ENCODE measurements around the gene SSX1.
"Not testable (repeated sequence)": the region's sequence is repeated elsewhere in the genome, so short reads cannot be mapped to it uniquely, and the experiment has no call there.

The SSX1 gene, protein sequence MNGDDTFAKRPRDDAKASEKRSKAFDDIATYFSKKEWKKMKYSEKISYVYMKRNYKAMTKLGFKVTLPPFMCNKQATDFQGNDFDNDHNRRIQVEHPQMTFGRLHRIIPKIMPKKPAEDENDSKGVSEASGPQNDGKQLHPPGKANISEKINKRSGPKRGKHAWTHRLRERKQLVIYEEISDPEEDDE

DNA sequence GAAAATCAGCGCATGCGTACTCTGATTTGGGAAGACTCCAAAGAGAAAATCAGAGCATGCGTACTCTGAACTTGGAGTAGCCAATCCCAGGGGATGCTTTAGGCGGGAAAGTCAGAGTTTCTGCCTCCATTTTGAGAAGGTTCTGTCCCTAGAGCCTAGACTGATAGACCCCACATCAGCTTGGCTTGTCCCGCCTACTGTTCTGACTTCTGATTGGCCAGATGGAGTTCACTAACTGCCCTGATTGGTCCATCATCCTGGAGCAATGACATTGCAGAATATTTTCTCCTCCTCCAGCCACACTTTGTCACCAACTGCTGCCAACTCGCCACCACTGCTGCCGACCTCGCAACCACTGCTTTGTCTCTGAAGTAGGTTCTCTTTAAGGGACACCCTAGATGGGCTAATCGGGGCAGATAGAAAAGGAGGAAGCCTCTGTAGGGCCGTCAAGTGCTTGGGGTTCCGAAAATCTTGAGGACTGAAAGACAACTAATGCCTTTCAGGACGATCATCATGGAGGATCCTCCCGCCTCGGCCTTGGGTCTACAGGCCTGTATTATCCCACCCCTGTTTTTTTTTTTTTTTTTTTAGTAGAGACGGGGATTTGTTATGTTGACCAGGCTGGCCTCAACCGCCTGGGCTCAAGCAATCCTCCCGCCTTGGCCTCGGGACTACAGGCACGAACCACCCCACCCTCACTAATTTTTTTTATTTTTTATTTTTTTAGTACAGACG, at the start of gene SSX1:
Gene SSX1 (plus strand): TSS at position 331 of the 735 bp plus-strand sequence. CDS start 1,850 bp downstream, outside the sequence.
- DNase-seq (ENCODE audit: low spot score), result not testable (repeated sequence)

DNA sequence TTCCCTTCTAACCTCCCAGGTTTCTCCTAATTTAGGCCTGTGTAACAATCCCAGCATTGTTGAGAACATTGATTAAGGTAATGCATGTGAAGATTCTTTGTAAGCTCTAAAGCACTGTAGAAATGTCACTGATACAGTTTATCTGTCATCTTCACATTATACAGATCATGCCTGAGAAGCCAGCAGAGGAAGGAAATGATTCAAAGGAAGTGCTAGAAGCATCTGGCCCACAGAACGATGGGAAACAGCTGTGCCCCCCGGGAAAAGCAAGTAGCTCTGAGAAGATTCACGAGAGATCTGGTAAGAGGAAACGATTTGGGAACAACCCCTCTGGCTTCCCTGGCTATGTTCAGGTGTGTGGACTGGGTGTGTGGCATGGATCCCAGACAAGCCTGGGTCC, 40.9 kb upstream of the SSX1 start:
- not testable (repeated sequence) for DNase-seq (ENCODE audit: low spot score)

DNA sequence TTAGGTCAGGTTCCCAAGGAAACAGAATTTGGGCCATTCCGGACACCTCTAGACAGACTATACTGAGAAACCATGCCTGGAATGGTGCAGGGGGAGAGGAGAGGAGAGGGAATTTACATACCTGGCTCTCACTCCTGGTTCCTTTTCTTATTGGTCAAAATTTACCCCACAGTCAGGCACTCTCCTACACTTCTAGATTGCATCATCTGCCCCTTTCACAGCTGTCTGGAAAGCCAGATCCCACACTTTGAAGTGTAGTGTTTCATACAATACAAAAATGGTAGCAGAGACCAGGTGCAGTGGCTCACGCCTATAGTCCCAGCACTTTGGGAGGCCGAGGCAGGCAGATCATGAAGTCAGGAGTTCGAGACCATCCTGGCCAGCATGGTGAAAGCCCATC, 31.0 kb upstream of the SSX1 start:
- DNase-seq (ENCODE audit: low spot score), result not testable (repeated sequence)

DNA sequence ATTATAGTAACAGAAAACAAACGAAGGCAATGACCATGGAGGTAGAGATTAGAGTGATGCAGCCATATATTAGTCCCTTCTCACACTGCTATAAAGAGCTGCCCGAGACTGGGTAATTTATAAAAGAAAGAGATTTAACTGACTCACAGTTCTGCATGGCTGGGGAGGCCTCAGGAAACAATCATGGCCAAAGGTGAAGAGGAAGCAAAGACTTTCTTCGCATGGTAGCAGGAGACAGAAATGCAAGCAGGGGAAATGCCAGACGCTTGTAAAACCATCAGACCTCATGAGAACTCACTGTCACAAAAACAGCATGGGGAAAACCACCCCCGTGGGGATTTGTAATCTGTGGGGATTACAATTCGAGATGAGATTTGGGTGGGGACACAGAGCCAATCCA, 2.2 kb upstream of the SSX1 start:
- DNase-seq (ENCODE audit: low spot score), result not testable (repeated sequence)

DNA sequence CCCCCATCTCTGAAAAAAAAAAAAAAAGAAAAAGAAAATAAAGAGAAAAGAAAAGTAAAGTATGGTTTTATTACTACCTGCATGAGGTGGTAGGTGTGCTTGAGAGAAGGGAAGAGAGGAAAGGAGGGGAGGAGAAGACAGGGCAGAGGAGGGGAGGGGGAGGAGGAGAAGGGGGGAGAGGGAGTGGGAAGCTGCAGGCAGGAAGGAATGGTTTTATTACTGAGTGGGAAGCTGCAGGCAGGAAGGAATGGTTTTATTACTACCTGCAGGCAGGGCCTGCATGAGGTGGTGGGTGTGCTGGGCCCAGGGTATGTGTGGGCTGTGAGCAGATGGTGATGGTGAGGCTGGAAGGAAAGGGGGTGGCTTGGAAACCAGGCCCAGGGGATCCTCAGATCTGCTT, 19.2 kb downstream of the SSX1 start:
- DNase-seq (ENCODE audit: low spot score), result not testable (repeated sequence)

DNA sequence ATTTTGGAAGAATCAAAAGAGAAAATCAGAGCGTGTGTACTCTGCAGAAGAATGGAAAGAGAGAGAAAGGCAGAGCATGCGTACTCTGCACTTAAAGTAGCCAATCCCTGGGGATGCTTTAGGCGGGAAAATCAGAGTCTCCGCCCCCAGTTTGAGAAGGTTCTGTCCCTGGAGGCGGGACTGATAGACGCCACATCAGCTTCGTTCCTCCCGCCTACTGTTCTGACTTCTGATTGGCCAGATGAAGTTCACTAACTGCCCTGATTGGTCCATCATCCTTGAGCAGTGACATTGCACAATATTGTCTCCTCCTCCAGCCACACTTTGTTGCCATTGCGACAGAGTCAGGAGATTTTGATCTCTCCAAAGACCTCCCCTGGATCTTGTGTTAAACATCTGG, 23.8 kb downstream of the SSX1 start:
- DNase-seq (ENCODE audit: low spot score), result peak; percentile 13

DNA sequence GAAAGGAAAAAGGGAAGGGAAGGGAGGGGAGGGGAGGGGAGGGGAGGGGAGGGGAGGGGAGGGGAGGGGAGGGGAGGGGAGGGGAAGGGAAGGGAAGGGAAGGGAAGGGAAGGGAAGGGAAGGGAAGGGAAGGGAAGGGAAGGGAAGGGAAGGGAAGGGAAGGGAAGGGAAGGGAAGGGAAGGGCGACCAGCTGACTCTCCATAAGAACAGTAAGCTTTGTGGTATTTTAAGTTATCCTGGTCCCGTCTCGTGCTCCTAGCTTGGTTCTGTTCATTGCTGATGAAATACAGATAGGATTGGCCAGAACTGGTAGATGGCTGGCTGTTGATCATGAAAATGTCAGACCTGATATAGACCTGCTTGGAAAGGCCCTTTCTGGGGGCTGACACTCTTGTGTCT, 25.5 kb downstream of the SSX1 start:
- DNase-seq (ENCODE audit: low spot score), result not testable (repeated sequence)

DNA sequence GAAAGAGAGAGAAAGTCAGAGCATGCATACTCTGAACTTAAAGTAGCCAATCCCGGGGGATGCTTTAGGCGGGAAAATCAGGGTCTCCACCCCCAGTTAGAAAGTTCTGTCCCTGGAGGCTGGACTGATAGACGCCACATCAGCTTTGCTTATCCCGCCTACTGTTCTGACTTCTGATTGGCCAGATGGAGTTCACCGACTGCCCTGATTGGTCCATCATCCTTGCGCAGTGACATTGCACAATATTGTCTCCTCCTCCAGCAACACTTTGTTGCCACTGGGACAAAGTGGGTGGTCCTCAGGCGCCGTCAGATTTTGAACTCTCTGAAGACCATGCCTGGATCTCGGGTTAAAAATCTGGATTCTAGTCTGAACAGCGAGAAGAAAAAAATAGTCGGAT, 51.0 kb downstream of the SSX1 start:
- no peak for DNase-seq (ENCODE audit: low spot score)

DNA sequence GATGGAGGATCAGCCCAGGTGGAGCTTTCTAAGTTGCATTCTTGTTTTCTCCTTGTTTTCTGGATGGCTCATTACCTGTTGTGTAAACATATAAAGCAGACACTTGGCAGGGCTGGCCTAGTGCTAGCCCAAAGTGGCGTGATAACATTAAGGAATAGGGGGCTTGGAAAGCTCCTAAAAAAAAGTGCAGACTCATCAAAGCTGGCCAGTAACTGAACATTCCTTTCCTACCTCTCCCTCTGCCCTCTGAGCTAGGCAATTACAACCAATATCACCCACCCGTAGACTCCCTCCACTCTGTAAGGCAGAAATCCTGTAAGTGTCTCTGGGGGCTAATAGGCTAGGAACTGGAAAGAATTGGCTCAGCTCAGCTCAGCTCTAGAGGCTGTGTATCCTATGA, 58.8 kb downstream of the SSX1 start:
- not testable (repeated sequence) for DNase-seq (ENCODE audit: low spot score)
